Measurements from ENCODE around the gene SETD7.

The SETD7 gene

DNA sequence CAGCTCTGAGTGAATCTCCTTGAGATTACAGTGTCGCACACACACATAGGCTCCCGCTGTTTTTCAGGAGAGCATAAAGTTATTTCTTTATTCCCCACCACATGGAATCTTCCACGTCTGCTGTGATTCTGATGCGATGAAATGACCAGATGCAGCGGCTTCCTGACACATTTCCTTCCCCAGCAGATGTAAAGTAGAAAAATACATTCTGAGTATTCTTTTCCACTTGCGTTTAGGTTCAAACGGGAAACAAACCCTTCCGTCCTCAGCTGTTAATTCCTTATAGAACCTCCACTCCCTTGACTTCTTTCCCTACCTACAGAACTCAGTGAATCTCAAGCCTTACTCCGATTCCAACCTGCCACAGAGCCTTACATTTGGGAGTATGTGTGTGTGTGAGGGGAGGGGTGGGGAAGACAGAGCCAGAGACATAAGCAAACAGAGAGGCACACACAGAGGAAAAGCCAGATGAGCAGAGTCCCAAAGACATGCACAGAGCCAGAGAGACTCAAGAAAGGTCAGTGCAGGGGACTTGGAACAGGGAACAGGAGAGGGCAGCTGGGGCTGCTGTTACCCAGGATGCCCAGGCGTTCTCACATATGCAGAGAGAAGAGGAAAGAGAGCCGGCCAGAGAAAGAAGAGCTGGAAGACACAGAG is 47.3 kb downstream of the SETD7 start:
- no peak for DNase-seq (ENCODE audit: extremely low read depth, low read depth)
- TF ChIP-seq, protein P1, sequence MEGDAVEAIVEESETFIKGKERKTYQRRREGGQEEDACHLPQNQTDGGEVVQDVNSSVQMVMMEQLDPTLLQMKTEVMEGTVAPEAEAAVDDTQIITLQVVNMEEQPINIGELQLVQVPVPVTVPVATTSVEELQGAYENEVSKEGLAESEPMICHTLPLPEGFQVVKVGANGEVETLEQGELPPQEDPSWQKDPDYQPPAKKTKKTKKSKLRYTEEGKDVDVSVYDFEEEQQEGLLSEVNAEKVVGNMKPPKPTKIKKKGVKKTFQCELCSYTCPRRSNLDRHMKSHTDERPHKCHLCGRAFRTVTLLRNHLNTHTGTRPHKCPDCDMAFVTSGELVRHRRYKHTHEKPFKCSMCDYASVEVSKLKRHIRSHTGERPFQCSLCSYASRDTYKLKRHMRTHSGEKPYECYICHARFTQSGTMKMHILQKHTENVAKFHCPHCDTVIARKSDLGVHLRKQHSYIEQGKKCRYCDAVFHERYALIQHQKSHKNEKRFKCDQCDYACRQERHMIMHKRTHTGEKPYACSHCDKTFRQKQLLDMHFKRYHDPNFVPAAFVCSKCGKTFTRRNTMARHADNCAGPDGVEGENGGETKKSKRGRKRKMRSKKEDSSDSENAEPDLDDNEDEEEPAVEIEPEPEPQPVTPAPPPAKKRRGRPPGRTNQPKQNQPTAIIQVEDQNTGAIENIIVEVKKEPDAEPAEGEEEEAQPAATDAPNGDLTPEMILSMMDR (IDR thresholded peaks at IDR 0.05; ENCODE audit: low read depth, low read length) = no peak

GRCh38 chr4:139506774-139507173 is 49.2 kb downstream of the SETD7 start:
- TF ChIP-seq, protein P1 (IDR thresholded peaks at IDR 0.05; ENCODE audit: low read depth, low read length) = no peak
- DNase-seq (ENCODE audit: extremely low read depth, low read depth) = no peak

DNA sequence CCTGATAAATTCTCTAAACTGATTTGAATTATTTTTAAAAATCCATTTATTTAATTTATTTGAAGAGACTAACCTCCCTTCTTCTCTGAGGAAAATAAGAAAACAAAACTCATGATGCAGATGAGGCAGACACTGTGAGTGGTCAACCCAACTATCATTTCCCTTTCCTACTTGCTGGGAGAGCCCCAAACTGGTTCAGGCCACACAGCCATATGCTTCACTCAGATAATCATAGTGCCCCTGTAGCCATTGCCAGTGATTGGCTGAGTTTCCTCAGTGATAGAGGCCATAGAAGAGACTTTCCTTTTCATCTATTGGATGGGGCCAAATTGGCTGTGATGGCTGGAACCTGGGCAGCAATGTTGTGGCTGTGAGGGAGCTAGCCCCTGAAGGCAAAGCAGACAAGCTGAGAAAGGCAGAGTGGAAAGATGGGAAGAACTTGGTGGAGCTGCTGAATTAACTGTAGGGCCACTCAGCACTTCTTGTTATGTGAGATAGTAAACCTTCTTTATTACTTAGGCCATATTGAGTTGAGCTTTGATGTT is 52.3 kb downstream of the SETD7 start:
- TF ChIP-seq, protein P1 (IDR thresholded peaks at IDR 0.05; ENCODE audit: low read depth, low read length) = no peak
- no peak for DNase-seq (ENCODE audit: extremely low read depth, low read depth)

- DNase-seq (ENCODE audit: extremely low read depth, low read depth) = no peak
- TF ChIP-seq, protein P1 (IDR thresholded peaks at IDR 0.05; ENCODE audit: low read depth, low read length) = no peak
These were observed 53.8 kb downstream of the SETD7 start for GRCh38 chr4:139501927-139502899.

- TF ChIP-seq, protein P1 (IDR thresholded peaks at IDR 0.05; ENCODE audit: low read depth, low read length) = no peak
- no peak for DNase-seq (ENCODE audit: extremely low read depth, low read depth)
These were observed 54.5 kb downstream of the SETD7 start for GRCh38 chr4:139501527-139501926.

- no peak for DNase-seq (ENCODE audit: extremely low read depth, low read depth)
- TF ChIP-seq, protein P1 (IDR thresholded peaks at IDR 0.05; ENCODE audit: low read depth, low read length) = no peak
These were observed 54.9 kb downstream of the SETD7 start for GRCh38 chr4:139501117-139501516.

GRCh38 chr4:139499186-139499585 is 56.8 kb downstream of the SETD7 start:
- TF ChIP-seq, protein P1 (IDR thresholded peaks at IDR 0.05; ENCODE audit: low read depth, low read length) = no peak
- DNase-seq (ENCODE audit: extremely low read depth, low read depth) = no peak

Measured in AG09319 (cell line).